ENCODE results near the gene RNF135.

DNA sequence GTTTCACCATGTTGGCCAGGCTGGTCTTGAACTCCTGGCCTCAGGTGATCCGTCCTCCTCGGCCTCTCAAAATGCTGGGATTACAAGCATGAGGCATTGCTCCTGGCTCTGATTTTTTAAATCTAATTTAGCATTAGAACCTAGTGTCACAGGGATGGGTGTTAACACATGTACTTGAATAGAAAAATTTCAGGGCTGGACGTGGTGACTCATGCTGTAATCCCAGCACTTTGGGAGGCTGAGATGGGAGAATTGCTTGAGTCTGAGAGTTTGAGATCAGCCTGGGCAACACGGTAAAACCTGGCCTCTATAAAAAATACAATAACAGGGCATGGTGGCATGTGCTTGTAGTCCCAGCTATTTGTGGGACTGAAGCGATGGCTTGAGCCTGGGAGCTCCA, 6.0 kb upstream of the RNF135 start:
- TF ChIP-seq, protein P1, sequence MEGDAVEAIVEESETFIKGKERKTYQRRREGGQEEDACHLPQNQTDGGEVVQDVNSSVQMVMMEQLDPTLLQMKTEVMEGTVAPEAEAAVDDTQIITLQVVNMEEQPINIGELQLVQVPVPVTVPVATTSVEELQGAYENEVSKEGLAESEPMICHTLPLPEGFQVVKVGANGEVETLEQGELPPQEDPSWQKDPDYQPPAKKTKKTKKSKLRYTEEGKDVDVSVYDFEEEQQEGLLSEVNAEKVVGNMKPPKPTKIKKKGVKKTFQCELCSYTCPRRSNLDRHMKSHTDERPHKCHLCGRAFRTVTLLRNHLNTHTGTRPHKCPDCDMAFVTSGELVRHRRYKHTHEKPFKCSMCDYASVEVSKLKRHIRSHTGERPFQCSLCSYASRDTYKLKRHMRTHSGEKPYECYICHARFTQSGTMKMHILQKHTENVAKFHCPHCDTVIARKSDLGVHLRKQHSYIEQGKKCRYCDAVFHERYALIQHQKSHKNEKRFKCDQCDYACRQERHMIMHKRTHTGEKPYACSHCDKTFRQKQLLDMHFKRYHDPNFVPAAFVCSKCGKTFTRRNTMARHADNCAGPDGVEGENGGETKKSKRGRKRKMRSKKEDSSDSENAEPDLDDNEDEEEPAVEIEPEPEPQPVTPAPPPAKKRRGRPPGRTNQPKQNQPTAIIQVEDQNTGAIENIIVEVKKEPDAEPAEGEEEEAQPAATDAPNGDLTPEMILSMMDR (IDR thresholded peaks at IDR 0.05) = no peak
- TF ChIP-seq POLR2A (IDR thresholded peaks at IDR 0.05) = no peak
